GM21447 (cell line): ENCODE measurements around the gene CFAP221.

Experiments
- ATAC-seq: cut with Tn5 transposase; IDR thresholded peaks from one replicate; pipeline ENCODE4 v1.9.1; 2021; ENCODE audit not compliant: unreplicated experiment

CFAP221 gene

GRCh38 chr2:119694845-119695521 is 150.7 kb downstream of the CFAP221 start:
- no peak for ATAC-seq

- no peak for ATAC-seq
Observed at GRCh38 chr2:119696005-119696404, 151.8 kb downstream of the CFAP221 start.

- ATAC-seq: no peak
Observed at GRCh38 chr2:119696494-119697030, 152.3 kb downstream of the CFAP221 start.

- peak; percentile 73 for ATAC-seq
Observed at GRCh38 chr2:119697290-119698020, 153.2 kb downstream of the CFAP221 start.

GRCh38 chr2:119698246-119698645 is 154.0 kb downstream of the CFAP221 start:
- ATAC-seq: no peak

- no peak for ATAC-seq
Observed at GRCh38 chr2:119699016-119699606, 154.9 kb downstream of the CFAP221 start.

- ATAC-seq: no peak
Observed at GRCh38 chr2:119700866-119701265, 156.6 kb downstream of the CFAP221 start.

GRCh38 chr2:119701352-119701751 is 157.1 kb downstream of the CFAP221 start:
- no peak for ATAC-seq

- no peak for ATAC-seq
Observed at GRCh38 chr2:119702203-119702917, 158.1 kb downstream of the CFAP221 start.

- peak; percentile 67 for ATAC-seq
Observed at GRCh38 chr2:119702918-119703401, 158.7 kb downstream of the CFAP221 start.

GRCh38 chr2:119703526-119703925 is 159.3 kb downstream of the CFAP221 start:
- ATAC-seq: no peak

- no peak for ATAC-seq
Observed at GRCh38 chr2:119704670-119705120, 160.4 kb downstream of the CFAP221 start.

- ATAC-seq: no peak
Observed at GRCh38 chr2:119706221-119706620, 162.0 kb downstream of the CFAP221 start.
